Keratinocyte (primary cell): ENCODE results near the gene STRBP. TPM values are rescaled to one million over a fixed set of nuclear protein-coding genes. Genes with fewer than 3 reads are reported as not detected.

Experiments
- DNase-seq: peaks from one replicate; pipeline ENCODE4 v3.0.0-alpha.2; 2011; ENCODE audit warnings: low read depth, missing footprints, low spot score
- FAIRE-seq: peaks from 2 replicates; lab custom pipeline; 2011; peaks lifted over from hg19 to GRCh38; lab: Jason Lieb, UNC
- H2AFZ ChIP-seq: 2 replicates; pipeline ENCODE4 v1.6.0; 2012; ENCODE audit warnings: low read length, control low read depth, inconsistent platforms; ENCODE audit not compliant: control insufficient read depth
- H3K27ac ChIP-seq: 2 replicates; pipeline ENCODE4 v1.5.1; 2011; ENCODE audit warnings: low read length; ENCODE audit not compliant: control insufficient read depth, insufficient read depth
- H3K27me3 ChIP-seq: 3 replicates; pipeline ENCODE4 v1.6.0; 2011; ENCODE audit warnings: low read length; ENCODE audit not compliant: control insufficient read depth, insufficient read depth; ENCODE audit errors: extremely low read depth
- H3K36me3 ChIP-seq, 2 experiments: 2 replicates in 1 of 2; 3 replicates in 1 of 2; pipeline ENCODE4 v1.5.1; 2011; ENCODE audit warnings: low read length in 2 of 2, mild to moderate bottlenecking in 1 of 2; ENCODE audit not compliant: control insufficient read depth in 2 of 2, insufficient read depth in 2 of 2; ENCODE audit errors: extremely low read depth in 1 of 2
- H3K4me1 ChIP-seq: 3 replicates; pipeline ENCODE4 v1.5.1; 2011; ENCODE audit warnings: low read length; ENCODE audit not compliant: control insufficient read depth, insufficient read depth; ENCODE audit errors: extremely low read depth
- H3K4me2 ChIP-seq: 3 replicates; pipeline ENCODE4 v1.6.0; 2011; ENCODE audit warnings: low read depth, low read length; ENCODE audit not compliant: control insufficient read depth, insufficient read depth; ENCODE audit errors: extremely low read depth
- H3K4me3 ChIP-seq, 3 experiments: fragments of 200-600 bp in 1 of 3; sonication (generic) in 1 of 3; 2 replicates in 2 of 3; 3 replicates in 1 of 3; pipeline ENCODE4 v1.5.1; 2011 to 2016; ENCODE audit warnings: low read length in 3 of 3, mild to moderate bottlenecking in 3 of 3, control low read depth in 2 of 3, inconsistent platforms in 1 of 3, low read depth in 1 of 3, mixed read lengths in 1 of 3, mixed run types in 1 of 3, moderate library complexity in 1 of 3; ENCODE audit not compliant: control insufficient read depth in 2 of 3, insufficient read depth in 2 of 3; ENCODE audit errors: extremely low read depth in 1 of 3
- H3K79me2 ChIP-seq: 2 replicates; pipeline ENCODE4 v1.6.0; 2012; ENCODE audit warnings: low read length; ENCODE audit not compliant: control insufficient read depth, insufficient read depth
- H3K9ac ChIP-seq: 3 replicates; pipeline ENCODE4 v1.6.0; 2011; ENCODE audit warnings: low read length; ENCODE audit not compliant: control insufficient read depth, insufficient read depth; ENCODE audit errors: extremely low read depth
- H3K9me1 ChIP-seq: 3 replicates; pipeline ENCODE4 v1.6.0; 2011; ENCODE audit warnings: low read length; ENCODE audit not compliant: control insufficient read depth, insufficient read depth; ENCODE audit errors: extremely low read depth
- H3K9me3 ChIP-seq: 2 replicates; pipeline ENCODE4 v1.5.1; 2012; ENCODE audit warnings: low read depth, low read length; ENCODE audit not compliant: control insufficient read depth
- H4K20me1 ChIP-seq: 3 replicates; pipeline ENCODE4 v1.6.0; 2011; ENCODE audit warnings: low read length; ENCODE audit not compliant: control insufficient read depth, insufficient read depth; ENCODE audit errors: extremely low read depth
- CTCF ChIP-seq, 3 experiments: IDR thresholded peaks in 1 of 3; conservative IDR thresholded peaks in 1 of 3; optimal IDR thresholded peaks in 1 of 3; 2 replicates in 2 of 3; 3 replicates in 1 of 3; pipeline versions ENCODE3 to v1.5.1; 2011; ENCODE audit warnings: low read length in 3 of 3, mild to moderate bottlenecking in 3 of 3, moderate library complexity in 2 of 3, control low read depth in 1 of 3, inconsistent platforms in 1 of 3; ENCODE audit not compliant: insufficient read depth in 2 of 3; ENCODE audit errors: extremely low read depth in 1 of 3
- EZH2 ChIP-seq: IDR thresholded peaks from one replicate; pipeline ENCODE4 v1.6.1; 2012; ENCODE audit warnings: inconsistent platforms, mild to moderate bottlenecking, low read length, moderate library complexity
- dilution Hi-C: fragments of 300-500 bp; cut with MboI; formaldehyde crosslinking; loops from one replicate; pipeline ENCODE4 v1.7.0; 2020; ENCODE audit warnings: low sequenced_read_pairs; ENCODE audit not compliant: extremely low pct_ligation_motif_present
- polyA plus RNA-seq, 5 experiments: library from polyadenylated mRNA; depleted of rRNA in 3 of 5; stranded (reverse) in 3 of 5; stranded (forward) in 1 of 5; unstranded in 1 of 5; fragments of >200 nt; gene quantifications; 1 replicate in 1 of 5; 2 replicates in 3 of 5; 3 replicates in 1 of 5; pipeline versions ENCODE4 v1.2.1 to v1.2.3, GENCODE V29; 2011 to 2012; ENCODE audit warnings: missing spikeins in 2 of 5, low read depth in 1 of 5, low replicate concordance in 1 of 5

The STRBP gene
- polyA plus RNA-seq, 1 donor (not counting 4 experiments of a cell fraction or from before 2014, with no cell fraction given), result 11.3 TPM

- Histone ChIP-seq H3K9me3 (no peaks in the 10 kb centered on the region), H3K9ac (no peak overlapping the region), H3K27me3 (no peaks in the 10 kb centered on the region), H3K79me2 (no peaks in the 10 kb centered on the region), H3K36me3 (peaks cover 6% of the 10 kb centered on the region in 2 experiments), H3K9me1 (no peaks in the 10 kb centered on the region), H3K4me3 (no peak overlapping the region), H2AFZ (no peak overlapping the region), H3K4me2 (no peak overlapping the region), H4K20me1 (no peaks in the 10 kb centered on the region), H3K27ac (no peak overlapping the region), H3K4me1 (no peaks in the 10 kb centered on the region)
- dilution Hi-C loops, result no loop called here
- FAIRE-seq (no peak), DNase-seq (no peak)
- TF ChIP-seq CTCF (optimal IDR thresholded peaks at IDR 0.05 in 1 of 3, IDR thresholded peaks at IDR 0.05 in 1 of 3, conservative IDR thresholded peaks at IDR 0.05 in 1 of 3; ENCODE audit: extremely low read depth in 1 of 3, insufficient read depth in 2 of 3, low read length in 3 of 3) (no peak), EZH2 (no peak)
These were observed 193.8 kb downstream of the STRBP start for GRCh38 chr9:123074628-123075027.

GRCh38 chr9:123073991-123074422 lies 194.4 kb downstream of the STRBP start:
- Histone ChIP-seq H3K9me3 (no peaks in the 10 kb centered on the region), H3K27ac (no peak overlapping the region), H3K9ac (no peak overlapping the region), H3K4me1 (no peaks in the 10 kb centered on the region), H3K79me2 (no peaks in the 10 kb centered on the region), H3K4me2 (no peak overlapping the region), H3K36me3 (peaks cover 4 to 6% of the 10 kb centered on the region in 2 experiments), H3K9me1 (no peaks in the 10 kb centered on the region), H4K20me1 (no peaks in the 10 kb centered on the region), H3K27me3 (no peaks in the 10 kb centered on the region), H3K4me3 (no peak overlapping the region), H2AFZ (no peak overlapping the region)
- TF ChIP-seq EZH2, result no peak
- no peak for TF ChIP-seq CTCF (optimal IDR thresholded peaks at IDR 0.05 in 1 of 3, IDR thresholded peaks at IDR 0.05 in 1 of 3, conservative IDR thresholded peaks at IDR 0.05 in 1 of 3; ENCODE audit: extremely low read depth in 1 of 3, insufficient read depth in 2 of 3, low read length in 3 of 3)
- DNase-seq (no peak), FAIRE-seq (no peak)
- dilution Hi-C loops, result no loop called here
